RWPE1 (cell line): ENCODE results near the gene HIC1.

ENCODE experiments used
- CTCF ChIA-PET: fragments of 350-600 bp; sonication (Branson Sonifier 250); formaldehyde crosslinking; extraction: SDS; loops from one replicate; lab custom pipeline; 2021; lab: Yijun Ruan, JAX
- POLR2A ChIA-PET: fragments of 400-600 bp; formaldehyde crosslinking; extraction: SDS; loops from one replicate; lab custom pipeline; 2020; ENCODE audit warnings: antibody characterized with exemption; ENCODE audit not compliant: low non-redundant PET; lab: Yijun Ruan, JAX
- DNase-seq: peaks from one replicate; pipeline ENCODE4 v3.0.0; 2012; ENCODE audit warnings: low spot score
- H3K27ac ChIP-seq: fragments of 450-650 bp; 2 replicates; pipeline ENCODE4 v1.5.1; 2017
- TF ChIP-seq, protein P1 (sequence below): fragments of 450-650 bp; conservative IDR thresholded peaks from 2 replicates; pipeline ENCODE4 v1.5.1; 2017; ENCODE audit warnings: low read depth, mild to moderate bottlenecking

The HIC1 gene

DNA sequence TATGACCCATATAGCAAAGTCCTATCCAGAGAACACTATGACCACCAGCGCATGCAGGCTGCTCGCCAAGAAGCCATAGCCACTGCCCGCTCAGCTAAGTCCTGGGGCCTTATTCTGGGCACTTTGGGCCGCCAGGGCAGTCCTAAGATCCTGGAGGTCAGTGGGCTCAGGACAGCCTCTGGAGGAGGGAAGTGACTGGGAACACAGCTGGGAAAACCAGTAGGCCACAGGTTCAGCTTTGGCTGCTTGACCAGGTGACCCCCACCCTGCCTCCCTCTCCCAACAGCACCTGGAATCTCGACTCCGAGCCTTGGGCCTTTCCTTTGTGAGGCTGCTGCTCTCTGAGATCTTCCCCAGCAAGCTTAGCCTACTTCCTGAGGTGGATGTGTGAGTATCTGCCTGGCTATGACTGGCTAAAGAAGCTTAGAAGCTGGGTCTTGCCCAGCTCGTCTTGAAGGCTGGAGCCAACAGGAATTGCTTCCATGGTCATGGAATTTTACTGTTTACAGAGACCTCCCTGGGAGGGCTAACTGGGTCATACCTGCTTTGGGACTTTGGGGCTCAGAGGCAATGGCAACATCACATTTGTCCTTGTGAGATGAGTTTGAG, 14.6 kb upstream of the HIC1 start:
- DNase-seq: no peak
- H3K27ac ChIP-seq: peak overlapping the region; percentile 83
- ChIA-PET POLR2A (no interaction called here), CTCF (interaction anchor here (0.7 to 1.1 kb wide), 2 partner anchors 14 to 15 kb away, joined by 3 read pairs; no protein-coding TSS in a partner anchor)
- TF ChIP-seq, protein P1, sequence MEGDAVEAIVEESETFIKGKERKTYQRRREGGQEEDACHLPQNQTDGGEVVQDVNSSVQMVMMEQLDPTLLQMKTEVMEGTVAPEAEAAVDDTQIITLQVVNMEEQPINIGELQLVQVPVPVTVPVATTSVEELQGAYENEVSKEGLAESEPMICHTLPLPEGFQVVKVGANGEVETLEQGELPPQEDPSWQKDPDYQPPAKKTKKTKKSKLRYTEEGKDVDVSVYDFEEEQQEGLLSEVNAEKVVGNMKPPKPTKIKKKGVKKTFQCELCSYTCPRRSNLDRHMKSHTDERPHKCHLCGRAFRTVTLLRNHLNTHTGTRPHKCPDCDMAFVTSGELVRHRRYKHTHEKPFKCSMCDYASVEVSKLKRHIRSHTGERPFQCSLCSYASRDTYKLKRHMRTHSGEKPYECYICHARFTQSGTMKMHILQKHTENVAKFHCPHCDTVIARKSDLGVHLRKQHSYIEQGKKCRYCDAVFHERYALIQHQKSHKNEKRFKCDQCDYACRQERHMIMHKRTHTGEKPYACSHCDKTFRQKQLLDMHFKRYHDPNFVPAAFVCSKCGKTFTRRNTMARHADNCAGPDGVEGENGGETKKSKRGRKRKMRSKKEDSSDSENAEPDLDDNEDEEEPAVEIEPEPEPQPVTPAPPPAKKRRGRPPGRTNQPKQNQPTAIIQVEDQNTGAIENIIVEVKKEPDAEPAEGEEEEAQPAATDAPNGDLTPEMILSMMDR: no peak

DNA sequence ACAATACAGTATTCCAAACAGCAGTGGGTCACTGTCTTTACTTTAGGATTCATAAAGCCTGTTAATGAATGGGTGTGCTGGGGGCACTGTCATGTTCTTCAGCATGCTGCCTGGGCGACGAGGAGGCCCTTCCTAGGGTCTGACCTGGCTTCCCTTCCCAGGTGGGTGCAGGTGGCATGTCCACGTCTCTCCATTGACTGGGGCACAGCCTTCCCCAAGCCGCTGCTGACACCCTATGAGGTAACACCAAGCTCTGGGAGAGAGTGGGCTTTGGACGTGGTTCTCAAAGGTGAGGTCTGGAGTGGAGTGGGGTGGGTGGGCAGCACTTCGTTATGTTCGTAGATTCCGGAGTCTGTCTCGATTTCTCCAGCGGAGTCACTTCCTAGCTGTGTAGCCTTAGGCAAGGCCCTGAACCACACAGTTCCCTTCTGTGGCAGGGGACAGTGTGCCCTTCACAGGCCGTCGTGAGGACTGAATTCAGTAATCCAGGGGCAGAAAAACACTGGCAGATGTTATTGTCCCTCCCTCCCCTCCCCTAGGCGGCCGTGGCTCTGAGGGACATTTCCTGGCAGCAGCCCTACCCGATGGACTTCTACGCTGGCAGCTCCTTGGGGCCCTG, 13.9 kb upstream of the HIC1 start:
- TF ChIP-seq, protein P1: no peak
- peak overlapping the region; percentile 83 for H3K27ac ChIP-seq
- no peak for DNase-seq
- ChIA-PET POLR2A (no interaction called here), CTCF (interaction anchor here (0.6 to 1.1 kb wide), 3 partner anchors 13 to 184 kb away, joined by 3 to 4 read pairs (median 4); no protein-coding TSS in a partner anchor)

DNA sequence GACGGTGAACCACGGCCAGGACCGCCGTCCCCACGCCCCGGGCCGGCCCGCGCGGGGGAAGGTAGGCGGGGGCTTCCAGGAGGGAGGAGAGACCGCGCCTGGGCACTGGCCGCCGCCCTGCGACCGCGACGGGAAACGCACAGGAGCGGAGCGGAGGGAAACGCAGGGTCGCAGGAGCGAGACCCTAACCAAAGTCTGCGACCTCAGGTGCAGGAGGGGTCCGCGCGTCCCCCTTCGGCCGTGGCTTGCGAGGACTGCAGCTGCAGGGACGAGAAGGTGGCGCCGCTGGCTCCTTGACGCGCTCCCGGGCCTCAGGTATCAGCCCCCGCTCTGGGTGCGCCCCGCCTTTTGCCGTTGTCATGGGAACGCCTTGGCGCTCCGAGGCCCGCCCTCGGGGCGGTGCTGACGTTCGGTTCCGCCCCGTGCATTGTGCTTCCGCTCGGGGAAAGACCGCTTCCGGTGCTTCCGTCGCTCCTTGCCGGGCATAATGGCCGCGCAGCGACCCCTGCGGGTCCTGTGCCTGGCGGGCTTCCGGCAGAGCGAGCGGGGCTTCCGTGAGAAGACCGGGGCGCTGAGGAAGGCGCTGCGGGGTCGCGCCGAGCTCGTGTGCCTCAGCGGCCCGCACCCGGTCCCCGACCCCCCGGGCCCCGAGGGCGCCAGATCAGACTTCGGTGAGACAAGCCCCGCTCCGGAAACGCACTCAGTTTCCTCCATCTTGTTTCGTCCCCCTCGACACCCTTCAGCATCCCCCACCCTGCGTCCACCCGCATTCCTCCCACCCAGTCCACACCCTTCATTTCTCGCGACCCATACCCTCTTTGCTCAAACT, 13.1 kb upstream of the HIC1 start, which contains the start of gene OVCA2:
Gene OVCA2, plus strand, starts transcription at position 462 of the 829 bp plus-strand sequence. Its CDS starts 26 bp downstream, at position 488.
- DNase-seq: peak; percentile 93
- ChIA-PET CTCF (interaction anchor here (0.6 to 1.1 kb wide), 4 partner anchors 11 to 184 kb away, joined by 3 to 4 read pairs (median 4); no protein-coding TSS in a partner anchor), POLR2A (no interaction called here)
- TF ChIP-seq, protein P1: peak; percentile 50
- H3K27ac ChIP-seq: peak within 1 kb of the TSS; percentile 83

DNA sequence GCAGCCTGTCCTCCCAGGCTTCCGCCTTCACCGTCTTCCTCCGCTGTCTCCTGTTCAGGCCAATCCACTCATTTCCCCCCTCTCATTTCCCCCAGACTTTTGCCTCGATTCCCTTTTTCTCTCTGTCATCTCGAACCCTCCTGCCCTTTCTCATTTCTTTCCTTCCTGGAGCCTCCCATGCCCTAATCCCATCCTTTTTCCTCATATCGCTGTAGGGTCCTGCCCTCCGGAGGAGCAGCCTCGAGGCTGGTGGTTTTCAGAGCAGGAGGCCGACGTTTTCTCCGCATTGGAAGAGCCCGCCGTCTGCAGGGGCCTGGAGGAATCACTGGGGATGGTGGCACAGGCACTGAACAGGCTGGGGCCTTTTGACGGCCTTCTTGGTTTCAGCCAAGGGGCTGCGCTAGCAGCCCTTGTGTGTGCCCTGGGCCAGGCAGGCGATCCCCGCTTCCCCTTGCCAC, 12.5 kb upstream of the HIC1 start:
- TF ChIP-seq, protein P1: no peak
- POLR2A ChIA-PET: no interaction called here
- CTCF ChIA-PET: interaction anchor here (0.7 kb wide), 1 partner anchor 103 kb away, joined by 3 read pairs; no protein-coding TSS in a partner anchor
- DNase-seq: no peak
- peak overlapping the region; percentile 83 for H3K27ac ChIP-seq

DNA sequence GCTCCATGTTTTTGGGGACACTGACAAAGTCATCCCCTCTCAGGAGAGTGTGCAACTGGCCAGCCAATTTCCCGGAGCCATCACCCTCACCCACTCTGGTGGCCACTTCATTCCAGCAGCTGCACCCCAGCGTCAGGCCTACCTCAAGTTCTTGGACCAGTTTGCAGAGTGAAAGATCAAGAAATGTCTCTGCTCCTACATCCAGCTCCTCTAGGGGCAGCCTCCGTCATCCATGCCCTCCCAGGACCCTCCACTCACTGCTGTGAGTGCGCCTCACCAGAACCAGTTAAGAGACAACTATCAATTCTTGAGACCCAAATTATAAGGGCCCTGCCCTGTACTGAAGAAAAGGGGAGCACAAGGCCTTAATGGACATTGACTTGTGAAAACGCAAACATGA, 12.0 kb upstream of the HIC1 start:
- POLR2A ChIA-PET: no interaction called here
- peak overlapping the region; percentile 83 for H3K27ac ChIP-seq
- CTCF ChIA-PET: interaction anchor here (0.6 to 2.3 kb wide), 3 partner anchors 12 to 202 kb away, joined by 3 to 6 read pairs (median 4); partner anchors contain the start of gene HIC1
- no peak for DNase-seq
- TF ChIP-seq, protein P1: no peak

- H3K27ac ChIP-seq: peak overlapping the region; percentile 83
- ChIA-PET CTCF (interaction anchor here (0.6 to 2.3 kb wide), 4 partner anchors 11 to 201 kb away, joined by 4 to 6 read pairs (median 5); partner anchors contain the start of gene HIC1), POLR2A (no interaction called here)
- no peak for DNase-seq
- TF ChIP-seq, protein P1: no peak
These were observed 11.1 kb upstream of the HIC1 start for GRCh38 chr17:2043785-2044184.
